KOPT-K1 (cell line): ENCODE measurements around the gene MRPS9.

ENCODE experiments used
- H3K27ac ChIP-seq: fragments of 200-600 bp; sonication (generic); 2 replicates; pipeline ENCODE4 v1.5.1; 2016; ENCODE audit warnings: antibody characterized with exemption, mild to moderate bottlenecking, low read depth, low read length; ENCODE audit not compliant: poor library complexity, severe bottlenecking
- H3K36me3 ChIP-seq: fragments of 200-600 bp; sonication (generic); 2 replicates; pipeline ENCODE4 v1.5.1; 2017; ENCODE audit warnings: antibody characterized with exemption, mild to moderate bottlenecking, low read length, moderate library complexity; ENCODE audit not compliant: insufficient read depth
- H3K9me3 ChIP-seq: fragments of 200-600 bp; sonication (generic); 2 replicates; pipeline ENCODE4 v1.5.1; 2017; ENCODE audit warnings: antibody characterized with exemption, low read length, mild to moderate bottlenecking; ENCODE audit not compliant: insufficient read depth, poor library complexity, severe bottlenecking

Gene MRPS9

DNA sequence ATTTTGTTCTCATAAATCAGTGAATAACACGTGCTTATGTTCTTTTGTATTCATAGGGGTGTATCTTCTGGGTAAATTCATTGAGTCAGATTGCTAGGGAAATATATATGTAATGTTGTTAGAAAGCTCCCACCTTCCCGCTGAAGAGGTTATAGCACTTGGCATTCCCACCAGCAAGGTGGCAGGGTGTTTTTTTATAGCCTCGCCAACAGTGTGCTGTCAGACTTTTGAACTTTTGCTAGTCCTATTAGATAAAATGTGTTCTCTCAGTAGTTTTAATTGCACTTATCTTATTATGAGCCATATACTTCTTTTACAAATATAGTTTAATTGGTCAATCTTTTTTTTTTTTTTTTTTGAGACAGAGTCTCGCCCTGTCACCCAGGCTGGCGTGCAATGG is 31.0 kb downstream of the MRPS9 start:
- Histone ChIP-seq H3K27ac (no peak overlapping the region), H3K36me3 (no peaks in the 10 kb centered on the region), H3K9me3 (no peaks in the 10 kb centered on the region)

DNA sequence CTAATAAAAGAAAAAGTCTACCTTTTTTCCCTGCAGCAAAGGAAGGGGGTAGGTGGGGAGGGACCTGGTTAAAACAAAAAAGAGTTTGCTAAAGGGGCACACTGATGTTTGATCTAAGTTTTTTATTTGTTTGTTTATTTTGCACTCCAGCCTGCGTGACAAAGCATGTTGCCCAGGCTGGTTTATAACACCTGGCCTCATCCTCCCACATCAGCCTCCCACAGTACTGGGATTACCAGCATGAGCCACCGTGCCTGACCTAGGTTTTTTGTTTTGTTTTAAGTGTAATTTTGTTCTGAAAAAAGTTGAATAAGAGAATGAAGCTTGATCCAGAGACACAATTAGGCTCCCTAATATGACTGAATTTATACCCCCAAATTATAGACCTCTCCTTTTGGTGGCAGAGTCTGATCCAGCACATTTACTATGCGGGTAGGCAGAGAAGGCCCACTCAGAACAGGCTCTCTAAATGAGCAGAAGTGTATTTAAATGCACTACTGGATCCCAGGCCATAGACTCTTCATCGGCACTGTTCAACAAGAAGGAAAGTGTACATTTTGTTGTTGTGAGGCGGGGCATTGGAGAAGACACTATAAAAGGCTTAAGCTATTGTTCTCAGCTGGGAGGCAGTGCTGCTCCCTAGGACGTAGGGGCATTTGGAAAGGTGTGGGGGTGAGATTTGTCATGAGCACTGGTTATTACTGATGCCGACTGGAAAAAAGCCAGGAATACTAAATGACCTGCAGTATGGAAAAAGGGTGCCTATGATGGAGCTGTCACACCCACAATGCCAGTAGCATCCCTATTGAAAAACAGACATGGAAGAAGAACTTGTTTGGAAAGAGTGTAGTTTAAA is 32.4 kb downstream of the MRPS9 start:
- Histone ChIP-seq H3K36me3 (no peaks in the 10 kb centered on the region), H3K27ac (no peak overlapping the region), H3K9me3 (no peaks in the 10 kb centered on the region)

DNA sequence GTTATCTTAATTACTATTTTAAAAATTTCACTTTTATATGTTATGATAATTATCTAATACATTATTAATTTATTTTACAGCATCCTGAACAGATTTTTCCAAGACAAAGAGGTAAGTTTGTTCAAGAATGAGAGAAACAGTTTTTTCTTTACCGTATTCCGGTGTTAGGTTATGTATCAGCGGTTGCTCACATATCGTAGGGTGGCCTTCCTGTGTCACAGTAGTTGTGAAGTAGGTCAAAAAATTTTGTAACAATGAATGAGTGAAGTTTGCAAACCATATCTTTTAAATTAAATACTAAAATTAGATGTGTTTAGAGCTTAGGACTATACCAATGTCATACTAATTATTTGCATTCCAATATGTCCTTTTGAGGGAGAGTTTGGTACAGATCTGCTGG is 33.5 kb downstream of the MRPS9 start:
- H3K36me3 ChIP-seq: no peaks in the 10 kb centered on the region
- no peaks in the 10 kb centered on the region for H3K9me3 ChIP-seq
- H3K27ac ChIP-seq: no peak overlapping the region

DNA sequence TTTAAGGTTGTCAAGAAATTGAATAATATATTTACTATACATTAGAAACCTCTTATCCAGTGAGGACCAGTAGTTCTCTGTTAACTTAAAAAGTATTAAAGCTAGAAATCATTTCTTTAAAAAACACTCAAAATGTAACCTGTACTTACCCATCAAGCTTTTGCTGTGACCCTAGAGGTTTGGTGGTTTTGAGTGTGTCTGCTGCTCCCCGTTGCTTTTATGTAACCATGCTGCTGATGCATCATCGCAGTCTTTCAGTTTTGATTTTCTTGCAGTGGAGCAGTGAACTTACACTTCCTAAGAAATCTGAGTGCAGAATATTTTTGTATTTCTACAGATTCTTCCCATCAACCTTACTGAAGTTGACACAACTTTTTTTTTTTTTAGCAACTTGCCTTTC is 34.2 kb downstream of the MRPS9 start:
- no peak overlapping the region for H3K27ac ChIP-seq
- no peaks in the 10 kb centered on the region for H3K9me3 ChIP-seq
- H3K36me3 ChIP-seq: no peaks in the 10 kb centered on the region

DNA sequence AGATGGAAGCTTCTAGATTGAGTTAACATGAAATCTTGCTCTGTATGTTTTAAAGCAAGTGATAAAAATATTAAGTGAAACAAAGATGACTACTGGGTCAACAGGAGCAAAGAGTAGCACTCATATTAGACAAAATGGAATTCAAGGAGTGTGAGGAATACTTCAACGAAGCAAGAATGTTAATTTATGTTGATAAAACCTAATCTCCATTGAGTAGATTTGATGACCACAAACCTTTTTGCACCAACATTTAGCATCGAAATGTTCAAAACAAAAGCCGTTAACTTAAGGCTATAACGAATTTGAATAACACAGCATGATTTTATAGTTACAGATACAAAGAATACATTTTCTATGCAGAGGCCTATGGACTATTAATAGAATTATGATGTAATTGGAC is 35.7 kb downstream of the MRPS9 start:
- no peaks in the 10 kb centered on the region for H3K36me3 ChIP-seq
- H3K27ac ChIP-seq: no peak overlapping the region
- H3K9me3 ChIP-seq: no peaks in the 10 kb centered on the region

DNA sequence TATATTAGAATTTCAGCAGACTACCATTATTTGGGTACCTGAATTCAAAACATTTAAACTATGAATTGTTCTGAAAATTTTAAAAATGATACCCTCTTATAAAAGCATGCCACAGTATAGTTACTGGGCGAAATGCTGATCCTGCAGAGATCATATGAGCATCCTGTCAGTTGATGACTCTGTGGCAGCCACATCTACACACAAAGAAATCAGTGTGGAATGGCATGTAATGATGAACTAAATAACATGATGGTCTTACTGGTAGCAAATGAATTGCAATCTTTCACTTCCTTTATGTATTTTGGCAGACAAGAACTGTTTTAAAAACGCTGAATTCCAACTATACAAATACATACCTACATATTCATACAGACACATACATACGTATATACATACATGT is 38.3 kb downstream of the MRPS9 start:
- Histone ChIP-seq H3K9me3 (no peaks in the 10 kb centered on the region), H3K27ac (no peak overlapping the region), H3K36me3 (peaks cover 4% of the 10 kb centered on the region; the same call in 1 of the 2 replicates)

DNA sequence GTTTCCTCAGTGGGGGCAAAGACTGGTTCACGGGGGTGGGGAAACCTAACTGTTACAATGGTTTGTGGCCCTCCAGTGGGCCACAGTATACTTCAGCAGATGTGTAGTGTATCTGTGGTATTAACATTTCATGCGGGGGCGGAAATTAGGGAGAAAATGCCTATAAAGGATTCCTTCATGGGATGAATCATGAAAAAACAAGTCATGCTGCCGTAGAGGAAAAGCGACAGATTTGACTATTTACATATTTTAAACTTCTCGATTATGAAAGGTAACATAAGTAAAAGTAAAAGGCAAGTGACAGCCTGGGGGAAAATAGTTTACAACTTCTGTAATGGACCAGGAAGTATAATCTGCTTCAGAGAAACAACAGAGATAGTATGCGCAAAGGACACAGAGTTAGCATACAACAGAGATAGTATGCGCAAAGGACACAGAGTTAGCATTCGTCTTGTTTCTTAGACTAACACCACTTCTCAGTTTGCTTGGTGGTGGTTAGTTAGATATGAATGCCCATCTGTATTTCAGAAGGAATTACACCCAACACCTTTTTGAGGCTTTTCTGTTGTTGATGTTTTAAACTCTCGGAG is 41.1 kb downstream of the MRPS9 start:
- H3K36me3 ChIP-seq: peaks cover 13% of the 10 kb centered on the region; the same call in 1 of the 2 replicates
- H3K9me3 ChIP-seq: no peaks in the 10 kb centered on the region
- no peak overlapping the region for H3K27ac ChIP-seq

DNA sequence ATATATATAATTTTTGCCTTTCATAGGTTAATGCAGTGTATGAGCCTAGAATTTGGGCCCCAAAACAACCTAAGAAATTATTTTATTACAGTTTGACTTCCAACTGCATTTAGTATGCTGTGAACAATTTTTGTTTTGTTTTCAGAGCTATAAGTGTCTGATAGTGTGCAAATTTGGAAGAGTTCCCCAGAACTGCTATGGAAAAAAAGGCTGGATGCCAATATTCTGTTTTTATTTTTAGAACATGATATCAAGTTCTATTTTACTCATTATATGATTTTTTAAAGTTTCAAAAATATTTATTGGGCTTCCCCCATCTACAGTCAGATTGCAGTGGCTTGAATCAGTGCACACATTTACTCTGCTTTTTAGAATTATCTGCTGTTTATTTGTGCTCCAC is 42.6 kb downstream of the MRPS9 start:
- Histone ChIP-seq H3K27ac (no peak overlapping the region), H3K36me3 (peaks cover 13% of the 10 kb centered on the region; the same call in 1 of the 2 replicates), H3K9me3 (no peaks in the 10 kb centered on the region)

DNA sequence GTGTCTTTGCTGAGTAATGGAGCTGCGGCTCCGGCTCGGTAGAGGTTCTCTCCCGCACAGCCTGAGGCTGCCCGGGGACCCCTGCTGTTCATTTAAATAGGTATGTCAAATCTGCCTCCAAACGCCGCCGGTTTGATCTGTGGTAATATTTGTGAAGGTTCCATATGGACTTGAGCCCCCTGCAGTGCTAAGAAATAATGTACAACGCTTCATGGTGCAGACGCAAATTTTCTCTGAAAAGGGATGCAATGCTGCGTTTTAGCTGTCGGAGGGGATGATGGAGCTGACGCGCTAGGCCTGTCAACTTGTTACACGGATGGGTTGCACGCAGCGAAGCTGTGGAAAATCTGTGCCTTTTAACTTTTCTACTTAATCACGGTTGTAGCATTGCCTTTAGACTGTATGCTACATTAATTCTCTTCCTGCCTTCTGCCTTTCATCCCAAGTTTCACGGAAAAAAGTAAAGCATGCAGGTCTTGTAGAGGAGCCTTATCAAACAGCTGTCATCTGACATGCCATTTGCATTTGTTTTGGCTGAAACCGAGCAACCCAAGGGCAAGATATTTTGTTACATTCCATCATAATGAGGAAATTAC is 43.2 kb downstream of the MRPS9 start:
- Histone ChIP-seq H3K9me3 (no peaks in the 10 kb centered on the region), H3K27ac (no peak overlapping the region), H3K36me3 (peaks cover 13% of the 10 kb centered on the region; the same call in 1 of the 2 replicates)

DNA sequence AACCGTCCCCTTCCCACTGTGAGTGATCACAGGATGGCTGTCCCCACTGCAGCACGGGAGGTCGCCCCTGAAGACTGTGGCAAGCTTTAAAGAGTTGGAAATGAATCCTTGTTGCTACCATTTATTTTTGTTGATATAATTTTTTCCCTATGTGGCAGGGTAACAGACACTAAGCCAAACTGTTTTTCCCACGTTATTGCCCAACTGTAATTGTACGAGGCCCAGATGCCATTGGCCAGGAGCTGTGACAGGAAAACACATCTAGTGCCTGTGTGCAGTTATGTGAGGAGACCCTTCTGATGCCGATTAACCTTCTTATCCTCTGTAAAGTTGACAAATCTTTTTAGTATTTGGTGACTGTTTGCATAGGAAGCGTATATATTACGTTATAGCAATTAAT is 44.2 kb downstream of the MRPS9 start:
- Histone ChIP-seq H3K9me3 (no peaks in the 10 kb centered on the region), H3K27ac (no peak overlapping the region), H3K36me3 (peaks cover 13% of the 10 kb centered on the region; the same call in 1 of the 2 replicates)

DNA sequence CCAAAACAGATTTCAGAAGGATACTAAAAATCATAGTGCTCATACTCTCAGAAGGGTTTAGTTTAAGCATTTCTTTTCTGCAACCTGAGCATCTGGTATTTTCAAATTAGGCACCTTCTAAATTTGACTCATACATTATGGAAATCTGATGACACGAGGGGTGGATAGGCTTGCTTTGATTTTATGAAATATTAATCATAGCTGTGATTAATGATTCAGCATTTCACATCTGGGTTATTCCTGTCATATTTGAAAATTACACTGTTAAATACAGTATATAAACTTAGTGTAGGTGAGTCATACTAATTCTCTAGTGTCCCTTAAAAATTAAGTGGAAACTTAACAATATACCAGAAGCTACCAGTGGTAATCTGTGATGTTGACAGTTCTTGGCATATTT is 47.7 kb downstream of the MRPS9 start:
- no peaks in the 10 kb centered on the region for H3K9me3 ChIP-seq
- H3K27ac ChIP-seq: no peak overlapping the region
- peaks cover 18% of the 10 kb centered on the region; the same call in 1 of the 2 replicates for H3K36me3 ChIP-seq

DNA sequence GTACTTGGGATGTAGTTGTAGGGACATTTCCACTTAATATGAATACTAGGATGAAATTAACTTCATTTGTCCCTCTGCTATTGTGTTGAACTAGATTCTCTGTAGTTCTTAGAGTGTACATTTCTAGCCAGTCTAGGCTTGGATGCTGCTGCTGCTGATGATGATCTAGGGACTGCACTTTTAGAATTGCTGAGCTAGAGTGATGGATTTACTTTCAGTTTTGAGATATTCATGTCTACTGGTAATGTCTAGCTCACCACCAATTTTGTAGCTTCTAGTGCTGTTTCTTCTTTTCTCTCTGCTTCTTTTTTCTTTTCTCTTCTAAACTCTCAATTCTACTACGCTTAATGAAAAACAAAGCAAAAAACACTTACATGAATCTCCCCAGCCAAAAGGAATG is 49.4 kb downstream of the MRPS9 start:
- no peaks in the 10 kb centered on the region for H3K9me3 ChIP-seq
- no peak overlapping the region for H3K27ac ChIP-seq
- peaks cover 5% of the 10 kb centered on the region; the same call in 1 of the 2 replicates for H3K36me3 ChIP-seq

DNA sequence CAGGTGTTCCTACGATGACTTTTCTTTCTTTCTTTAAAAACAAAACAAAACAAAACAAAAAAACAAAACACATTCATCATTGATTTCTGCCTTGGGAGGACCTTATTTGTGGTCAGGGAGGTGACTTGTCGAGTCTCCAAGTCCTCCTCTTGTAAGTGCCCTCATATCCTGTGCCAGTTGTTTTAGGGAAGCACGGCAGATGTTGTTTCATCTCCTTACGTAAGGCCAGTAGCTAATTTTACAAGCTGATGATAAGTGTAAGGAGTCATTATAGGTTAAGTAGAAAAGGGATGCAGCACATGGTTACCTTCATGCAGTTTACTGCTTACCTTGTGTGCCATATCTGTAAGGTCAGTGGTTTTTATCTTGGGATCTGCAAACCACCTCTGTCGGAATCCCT is 52.2 kb downstream of the MRPS9 start:
- peaks cover 18% of the 10 kb centered on the region; the same call in 1 of the 2 replicates for H3K36me3 ChIP-seq
- no peaks in the 10 kb centered on the region for H3K9me3 ChIP-seq
- H3K27ac ChIP-seq: no peak overlapping the region

DNA sequence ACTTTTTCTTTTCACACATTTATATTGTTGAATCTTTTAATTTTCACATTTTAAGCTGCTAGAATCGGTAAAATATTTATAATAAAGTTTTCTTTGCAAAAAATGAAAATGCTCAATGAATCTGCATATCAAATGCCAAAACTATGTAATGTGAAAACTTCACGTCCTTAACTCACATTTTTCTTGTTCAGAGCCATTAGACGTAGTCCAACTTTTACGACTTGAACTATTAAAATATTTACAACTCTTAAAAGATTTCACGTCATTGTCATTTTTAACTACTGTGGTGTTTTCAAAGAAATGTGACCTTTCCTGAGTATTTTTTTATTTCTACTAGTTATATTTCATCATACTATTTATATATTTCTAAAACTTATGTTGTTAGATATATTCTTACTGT is 54.9 kb downstream of the MRPS9 start:
- Histone ChIP-seq H3K36me3 (peaks cover 34% of the 10 kb centered on the region), H3K9me3 (no peaks in the 10 kb centered on the region), H3K27ac (no peak overlapping the region)

DNA sequence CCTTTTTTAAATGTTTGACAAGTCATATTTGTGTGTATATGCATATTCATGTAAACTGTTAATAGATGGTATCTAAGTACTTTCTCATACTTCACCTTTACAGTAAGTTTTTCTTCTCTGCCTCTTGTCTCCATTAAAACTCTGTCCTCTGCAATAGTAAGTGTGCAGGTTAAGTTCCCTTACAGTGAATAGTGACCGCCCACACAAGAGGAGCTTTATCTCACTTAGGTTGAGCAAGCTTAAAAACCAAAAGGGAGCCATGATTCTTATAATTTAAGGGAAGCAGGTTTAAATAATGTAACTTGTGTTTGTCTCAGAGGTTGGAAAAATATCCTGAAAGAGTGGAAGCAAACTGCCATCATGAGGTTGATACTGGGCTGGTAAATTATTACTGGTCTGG is 61.3 kb downstream of the MRPS9 start:
- Histone ChIP-seq H3K27ac (no peak overlapping the region), H3K9me3 (no peaks in the 10 kb centered on the region), H3K36me3 (peaks cover 59% of the 10 kb centered on the region)
